HG02798 (cell line): ENCODE measurements around the gene HES4.
"Not testable (repeated sequence)": the region's sequence is repeated elsewhere in the genome, so short reads cannot be mapped to it uniquely, and the experiment has no call there.

Experiments
- ATAC-seq: cut with Tn5 transposase; IDR thresholded peaks from one replicate; pipeline ENCODE4 v1.9.1; 2021; ENCODE audit warnings: mild to moderate bottlenecking; ENCODE audit not compliant: unreplicated experiment, poor library complexity

Gene HES4

GRCh38 chr1:1019122-1019999 is 19.5 kb upstream of the HES4 start:
- ATAC-seq, result peak; percentile 85

GRCh38 chr1:1018321-1018685 is 18.4 kb upstream of the HES4 start:
- not testable (repeated sequence) for ATAC-seq

- not testable (repeated sequence) for ATAC-seq
These were observed 17.8 kb upstream of the HES4 start for GRCh38 chr1:1017397-1018320.

GRCh38 chr1:1014799-1015681 is 15.1 kb upstream of the HES4 start:
- no peak for ATAC-seq

- no peak for ATAC-seq
These were observed 14.2 kb upstream of the HES4 start for GRCh38 chr1:1013922-1014648.

DNA sequence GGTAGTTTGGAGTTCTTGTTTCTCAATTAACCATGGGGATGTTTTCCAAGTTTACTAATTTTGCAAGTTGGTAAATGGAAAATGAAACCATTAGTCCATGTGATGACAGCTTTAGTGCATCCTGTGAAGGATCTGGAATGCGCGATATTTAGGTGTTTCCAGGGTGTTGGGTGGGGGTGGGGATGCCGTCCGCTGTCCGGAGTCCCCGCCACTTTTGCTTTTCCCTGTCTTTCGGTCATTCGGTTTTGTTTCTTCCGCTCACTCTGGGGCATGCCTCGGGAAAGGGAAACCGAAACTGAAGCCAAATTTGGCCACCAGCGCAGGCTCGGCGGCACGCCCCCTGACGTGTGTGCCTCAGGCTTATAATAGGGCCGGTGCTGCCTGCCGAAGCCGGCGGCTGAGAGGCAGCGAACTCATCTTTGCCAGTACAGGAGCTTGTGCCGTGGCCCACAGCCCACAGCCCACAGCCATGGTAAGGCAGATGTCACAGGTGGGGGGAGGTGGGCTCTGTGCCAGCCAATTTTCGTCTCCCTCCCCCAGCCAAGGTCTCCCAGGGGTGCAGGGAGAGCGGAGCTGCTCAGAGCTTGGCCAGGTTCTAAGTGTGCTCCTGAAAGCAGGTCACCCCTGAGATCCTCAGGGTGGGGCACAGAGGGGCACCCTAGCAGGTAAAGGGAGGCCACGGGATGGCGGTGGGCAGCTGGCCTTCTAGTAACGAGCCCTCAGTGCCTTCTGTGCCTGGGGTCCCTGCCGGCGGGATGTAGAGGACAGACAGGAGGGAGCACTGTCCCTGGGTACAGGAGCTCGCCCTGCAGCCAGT is 13.4 kb upstream of the HES4 start, which contains the start of gene ISG15:
Gene ISG15 (plus strand): TSS at position 393 of the 817 bp plus-strand sequence. CDS start 77 bp downstream, at position 470.
- peak; percentile 79 for ATAC-seq

DNA sequence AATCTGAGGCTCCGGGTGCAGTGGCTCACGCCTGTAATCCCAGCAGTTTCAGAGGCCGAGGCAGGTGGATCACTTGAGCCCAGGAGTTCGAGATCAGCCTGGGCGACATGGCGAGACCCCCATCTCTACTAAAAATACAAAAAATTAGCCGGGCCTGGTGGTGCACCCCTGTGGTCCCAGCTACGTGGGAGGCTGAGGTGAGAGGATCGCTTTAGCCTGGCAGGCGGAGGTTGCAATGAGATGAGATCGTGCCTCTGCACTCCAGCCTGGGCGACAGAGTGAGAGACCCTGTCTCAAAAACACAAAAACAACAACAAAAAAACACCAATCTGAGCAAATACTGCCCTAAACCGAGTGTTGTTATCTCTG is 12.8 kb upstream of the HES4 start:
- not testable (repeated sequence) for ATAC-seq

DNA sequence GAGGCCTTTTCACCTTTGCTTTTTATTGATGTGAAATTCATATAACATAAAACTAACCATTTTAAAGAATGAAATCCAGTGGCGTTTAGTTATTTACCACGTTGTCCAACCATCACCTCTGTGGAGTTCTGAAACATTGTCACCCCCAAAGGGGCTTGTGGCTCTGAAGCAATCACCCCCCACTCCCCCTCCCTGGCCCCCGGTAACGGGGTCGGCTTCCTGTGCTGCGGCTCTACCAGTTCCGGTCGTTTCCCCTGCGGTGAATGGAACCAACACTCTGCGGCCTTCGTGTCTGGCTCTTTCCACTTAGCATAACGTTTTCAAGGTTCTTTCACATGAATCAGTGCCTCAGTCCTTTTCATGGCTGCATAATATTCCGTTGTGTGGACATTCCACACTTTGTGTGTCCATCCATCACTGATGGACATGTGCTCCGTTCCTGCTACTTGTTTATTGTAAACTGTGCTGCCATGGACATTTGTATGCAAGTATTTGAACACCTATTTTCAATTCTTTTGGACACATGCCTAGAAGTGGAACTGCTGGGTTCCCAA is 11.6 kb upstream of the HES4 start:
- no peak for ATAC-seq

DNA sequence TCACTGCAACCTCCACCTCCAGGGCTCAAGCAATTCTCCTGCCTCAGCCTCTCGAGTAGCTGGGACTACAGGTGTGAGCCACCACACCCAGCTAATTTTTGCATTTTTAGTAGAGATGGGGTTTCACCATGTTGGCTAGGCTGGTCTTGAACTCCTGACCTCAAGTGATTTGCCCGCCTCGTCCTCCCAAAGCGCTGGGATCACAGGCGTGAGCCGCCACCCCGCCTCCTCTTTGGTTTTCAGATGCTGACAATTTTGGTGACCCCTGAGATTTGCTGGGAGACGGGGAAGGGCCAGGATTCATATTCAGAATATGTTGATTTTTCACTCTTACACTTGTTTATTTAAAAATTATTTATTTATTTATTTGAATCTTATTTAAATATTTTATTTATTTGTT is 10.2 kb upstream of the HES4 start:
- not testable (repeated sequence) for ATAC-seq

- no peak for ATAC-seq
These were observed 6.6 kb upstream of the HES4 start for GRCh38 chr1:1006305-1007159.

GRCh38 chr1:1005774-1006304 is 5.9 kb upstream of the HES4 start:
- ATAC-seq, result no peak

- ATAC-seq, result no peak
These were observed 5.1 kb upstream of the HES4 start for GRCh38 chr1:1004780-1005697.

- no peak for ATAC-seq
These were observed 4.5 kb upstream of the HES4 start for GRCh38 chr1:1004420-1004779.

DNA sequence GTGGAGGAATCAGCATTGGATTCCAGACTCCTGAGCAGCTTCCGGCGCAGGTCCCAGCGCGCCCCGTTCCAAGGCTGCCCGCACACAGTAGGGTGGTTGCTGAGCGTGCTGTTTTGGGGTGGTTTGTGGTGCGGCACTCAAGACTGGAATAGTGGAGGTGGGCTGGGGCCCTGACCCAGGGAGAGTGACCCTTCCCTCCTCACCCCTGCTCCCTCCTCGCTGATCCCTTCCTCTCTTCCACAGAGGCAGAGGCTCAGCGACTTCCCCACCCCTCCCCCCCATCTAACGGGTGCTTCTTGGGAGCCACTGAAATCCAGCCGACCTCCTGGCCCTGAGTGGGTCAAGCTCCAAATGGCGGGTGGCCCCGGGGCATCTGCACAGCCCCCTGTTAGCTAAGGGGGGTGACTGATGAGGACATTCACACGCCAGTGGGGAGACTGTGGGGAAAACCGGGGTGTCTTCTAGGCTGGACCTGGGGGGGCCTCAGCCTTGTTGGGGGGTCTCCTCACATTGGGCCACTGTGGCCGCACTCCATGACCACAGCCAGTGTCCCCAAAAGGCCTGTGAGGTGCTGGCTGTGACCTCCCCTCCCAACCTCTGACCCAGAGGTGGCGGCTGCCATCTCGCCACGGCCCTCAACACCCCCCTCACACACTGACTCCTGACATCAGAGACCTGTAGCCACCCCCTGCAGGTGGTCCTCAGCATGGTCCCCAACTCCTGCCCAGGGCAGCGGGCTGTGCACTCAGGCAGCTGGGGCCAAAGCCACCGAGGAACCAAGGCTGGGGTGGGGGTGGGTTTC is 3.9 kb upstream of the HES4 start:
- no peak for ATAC-seq

GRCh38 chr1:1001057-1001783 is 1.3 kb upstream of the HES4 start:
- no peak for ATAC-seq
